ENCODE measurements around the gene APOL1.
"Not testable (repeated sequence)": the region's sequence is repeated elsewhere in the genome, so short reads cannot be mapped to it uniquely, and the experiment has no call there.

DNA sequence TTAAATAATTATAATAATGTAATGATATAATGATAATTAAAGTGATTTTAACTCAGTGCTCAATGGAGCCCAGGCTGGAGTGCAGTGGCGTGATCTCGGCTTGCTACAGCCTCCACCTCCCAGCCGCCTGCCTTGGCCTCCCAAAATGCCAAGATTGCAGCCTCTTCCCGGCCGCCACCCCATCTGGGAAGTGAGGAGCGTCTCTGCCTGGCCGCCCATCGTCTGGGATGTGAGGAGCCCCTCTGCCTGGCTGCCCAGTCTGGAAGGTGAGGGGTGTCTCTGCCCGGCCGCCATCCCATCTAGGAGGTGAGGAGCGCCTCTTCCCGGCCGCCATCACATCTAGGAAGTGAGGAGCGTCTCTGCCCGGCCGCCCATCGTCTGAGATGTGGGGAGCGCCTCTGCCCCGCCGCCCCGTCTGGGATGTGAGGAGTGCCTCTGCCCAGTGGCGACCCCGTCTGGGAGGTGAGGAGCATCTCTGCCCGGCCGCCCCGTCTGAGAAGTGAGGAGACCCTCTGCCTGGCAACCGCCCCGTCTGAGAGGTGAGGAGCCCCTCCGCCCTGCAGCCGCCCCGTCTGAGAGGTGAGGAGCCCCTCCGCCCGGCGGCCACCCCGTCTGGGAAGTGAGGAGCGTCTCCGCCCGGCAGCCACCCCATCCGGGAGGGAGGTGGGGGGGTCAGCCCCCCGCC lies 37.6 kb downstream of the APOL1 start:
- TF ChIP-seq, protein P1, sequence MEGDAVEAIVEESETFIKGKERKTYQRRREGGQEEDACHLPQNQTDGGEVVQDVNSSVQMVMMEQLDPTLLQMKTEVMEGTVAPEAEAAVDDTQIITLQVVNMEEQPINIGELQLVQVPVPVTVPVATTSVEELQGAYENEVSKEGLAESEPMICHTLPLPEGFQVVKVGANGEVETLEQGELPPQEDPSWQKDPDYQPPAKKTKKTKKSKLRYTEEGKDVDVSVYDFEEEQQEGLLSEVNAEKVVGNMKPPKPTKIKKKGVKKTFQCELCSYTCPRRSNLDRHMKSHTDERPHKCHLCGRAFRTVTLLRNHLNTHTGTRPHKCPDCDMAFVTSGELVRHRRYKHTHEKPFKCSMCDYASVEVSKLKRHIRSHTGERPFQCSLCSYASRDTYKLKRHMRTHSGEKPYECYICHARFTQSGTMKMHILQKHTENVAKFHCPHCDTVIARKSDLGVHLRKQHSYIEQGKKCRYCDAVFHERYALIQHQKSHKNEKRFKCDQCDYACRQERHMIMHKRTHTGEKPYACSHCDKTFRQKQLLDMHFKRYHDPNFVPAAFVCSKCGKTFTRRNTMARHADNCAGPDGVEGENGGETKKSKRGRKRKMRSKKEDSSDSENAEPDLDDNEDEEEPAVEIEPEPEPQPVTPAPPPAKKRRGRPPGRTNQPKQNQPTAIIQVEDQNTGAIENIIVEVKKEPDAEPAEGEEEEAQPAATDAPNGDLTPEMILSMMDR (IDR thresholded peaks at IDR 0.05): not testable (repeated sequence)
- TF ChIP-seq, protein P2, sequence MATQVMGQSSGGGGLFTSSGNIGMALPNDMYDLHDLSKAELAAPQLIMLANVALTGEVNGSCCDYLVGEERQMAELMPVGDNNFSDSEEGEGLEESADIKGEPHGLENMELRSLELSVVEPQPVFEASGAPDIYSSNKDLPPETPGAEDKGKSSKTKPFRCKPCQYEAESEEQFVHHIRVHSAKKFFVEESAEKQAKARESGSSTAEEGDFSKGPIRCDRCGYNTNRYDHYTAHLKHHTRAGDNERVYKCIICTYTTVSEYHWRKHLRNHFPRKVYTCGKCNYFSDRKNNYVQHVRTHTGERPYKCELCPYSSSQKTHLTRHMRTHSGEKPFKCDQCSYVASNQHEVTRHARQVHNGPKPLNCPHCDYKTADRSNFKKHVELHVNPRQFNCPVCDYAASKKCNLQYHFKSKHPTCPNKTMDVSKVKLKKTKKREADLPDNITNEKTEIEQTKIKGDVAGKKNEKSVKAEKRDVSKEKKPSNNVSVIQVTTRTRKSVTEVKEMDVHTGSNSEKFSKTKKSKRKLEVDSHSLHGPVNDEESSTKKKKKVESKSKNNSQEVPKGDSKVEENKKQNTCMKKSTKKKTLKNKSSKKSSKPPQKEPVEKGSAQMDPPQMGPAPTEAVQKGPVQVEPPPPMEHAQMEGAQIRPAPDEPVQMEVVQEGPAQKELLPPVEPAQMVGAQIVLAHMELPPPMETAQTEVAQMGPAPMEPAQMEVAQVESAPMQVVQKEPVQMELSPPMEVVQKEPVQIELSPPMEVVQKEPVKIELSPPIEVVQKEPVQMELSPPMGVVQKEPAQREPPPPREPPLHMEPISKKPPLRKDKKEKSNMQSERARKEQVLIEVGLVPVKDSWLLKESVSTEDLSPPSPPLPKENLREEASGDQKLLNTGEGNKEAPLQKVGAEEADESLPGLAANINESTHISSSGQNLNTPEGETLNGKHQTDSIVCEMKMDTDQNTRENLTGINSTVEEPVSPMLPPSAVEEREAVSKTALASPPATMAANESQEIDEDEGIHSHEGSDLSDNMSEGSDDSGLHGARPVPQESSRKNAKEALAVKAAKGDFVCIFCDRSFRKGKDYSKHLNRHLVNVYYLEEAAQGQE (IDR thresholded peaks at IDR 0.05; ENCODE audit: insufficient read depth in 1 of 2, low read depth in 2 of 2, low read length in 1 of 2): not testable (repeated sequence)

All from Panc1 (cell line).